ENCODE data around the gene ZNF77. TPM values are rescaled to one million over a fixed set of nuclear protein-coding genes. Genes with fewer than 3 reads are reported as not detected.

ZNF77 gene
- total RNA-seq, 1 donor from 2014 or later: 5.5 TPM

DNA sequence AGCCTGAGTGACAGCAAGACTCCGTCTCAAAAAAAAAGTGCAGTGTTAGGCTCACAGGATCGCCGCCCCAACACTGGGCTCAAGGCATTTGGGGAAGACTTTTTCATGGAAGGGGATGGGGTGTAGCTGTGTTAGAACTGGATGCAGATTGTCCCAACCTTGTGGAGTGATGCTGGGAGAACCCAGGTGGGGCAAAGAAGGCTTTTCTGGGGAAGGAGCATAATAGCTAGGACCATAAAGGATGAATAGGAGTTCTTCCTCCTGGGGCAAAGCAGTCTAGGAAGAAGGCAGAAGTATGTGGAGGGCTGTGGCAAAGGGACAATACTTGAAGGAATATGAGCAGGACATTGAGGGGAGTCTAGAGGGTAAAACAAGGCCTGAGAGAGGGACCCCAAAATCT is 43.8 kb upstream of the ZNF77 start:
- H3K4me1 Mint-ChIP-seq (ENCODE audit: unreplicated experiment): peaks cover 6% of the 10 kb centered on the region
- TF ChIP-seq, protein P1, sequence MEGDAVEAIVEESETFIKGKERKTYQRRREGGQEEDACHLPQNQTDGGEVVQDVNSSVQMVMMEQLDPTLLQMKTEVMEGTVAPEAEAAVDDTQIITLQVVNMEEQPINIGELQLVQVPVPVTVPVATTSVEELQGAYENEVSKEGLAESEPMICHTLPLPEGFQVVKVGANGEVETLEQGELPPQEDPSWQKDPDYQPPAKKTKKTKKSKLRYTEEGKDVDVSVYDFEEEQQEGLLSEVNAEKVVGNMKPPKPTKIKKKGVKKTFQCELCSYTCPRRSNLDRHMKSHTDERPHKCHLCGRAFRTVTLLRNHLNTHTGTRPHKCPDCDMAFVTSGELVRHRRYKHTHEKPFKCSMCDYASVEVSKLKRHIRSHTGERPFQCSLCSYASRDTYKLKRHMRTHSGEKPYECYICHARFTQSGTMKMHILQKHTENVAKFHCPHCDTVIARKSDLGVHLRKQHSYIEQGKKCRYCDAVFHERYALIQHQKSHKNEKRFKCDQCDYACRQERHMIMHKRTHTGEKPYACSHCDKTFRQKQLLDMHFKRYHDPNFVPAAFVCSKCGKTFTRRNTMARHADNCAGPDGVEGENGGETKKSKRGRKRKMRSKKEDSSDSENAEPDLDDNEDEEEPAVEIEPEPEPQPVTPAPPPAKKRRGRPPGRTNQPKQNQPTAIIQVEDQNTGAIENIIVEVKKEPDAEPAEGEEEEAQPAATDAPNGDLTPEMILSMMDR (IDR thresholded peaks at IDR 0.05; ENCODE audit: unreplicated experiment): no peak
- no peak overlapping the region for H3K27ac Mint-ChIP-seq (ENCODE audit: unreplicated experiment)
- H3K36me3 Mint-ChIP-seq (ENCODE audit: low read depth, unreplicated experiment): no peaks in the 10 kb centered on the region
- no peaks in the 10 kb centered on the region for H3K9me3 Mint-ChIP-seq (ENCODE audit: unreplicated experiment)
- peak overlapping the region; percentile 4 for H3K4me3 Mint-ChIP-seq (ENCODE audit: unreplicated experiment)
- DNase-seq (ENCODE audit: low spot score): no peak
- peaks cover 5% of the 10 kb centered on the region for H3K27me3 Mint-ChIP-seq (ENCODE audit: unreplicated experiment)

DNA sequence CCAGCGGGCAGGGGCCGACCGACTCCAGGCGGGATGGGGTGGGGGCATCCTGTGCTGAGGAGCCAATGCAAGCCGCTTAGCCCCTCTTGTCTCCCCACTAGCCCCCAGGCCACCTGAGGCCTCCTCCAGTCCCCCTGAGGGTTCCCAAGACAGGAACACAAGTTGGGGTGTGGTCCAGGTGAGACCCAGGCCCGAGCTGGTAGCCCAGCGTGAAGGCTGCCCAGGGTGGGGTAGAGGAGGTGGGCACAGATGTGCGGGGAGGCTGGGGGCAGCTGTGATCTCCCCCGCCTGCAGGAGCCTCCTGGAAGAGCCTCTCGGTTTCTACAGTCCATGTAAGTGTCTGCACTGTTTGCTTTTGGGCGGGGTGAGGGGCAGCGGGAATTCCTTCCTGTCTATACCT is 43.0 kb upstream of the ZNF77 start:
- DNase-seq (ENCODE audit: low spot score): no peak
- Mint-ChIP-seq H3K27ac (ENCODE audit: unreplicated experiment) (no peak overlapping the region), H3K36me3 (ENCODE audit: low read depth, unreplicated experiment) (no peaks in the 10 kb centered on the region), H3K9me3 (ENCODE audit: unreplicated experiment) (no peaks in the 10 kb centered on the region), H3K4me3 (ENCODE audit: unreplicated experiment) (no peak overlapping the region), H3K27me3 (ENCODE audit: unreplicated experiment) (peaks cover 11% of the 10 kb centered on the region), H3K4me1 (ENCODE audit: unreplicated experiment) (peaks cover 6% of the 10 kb centered on the region)
- TF ChIP-seq, protein P1 (IDR thresholded peaks at IDR 0.05; ENCODE audit: unreplicated experiment): no peak

DNA sequence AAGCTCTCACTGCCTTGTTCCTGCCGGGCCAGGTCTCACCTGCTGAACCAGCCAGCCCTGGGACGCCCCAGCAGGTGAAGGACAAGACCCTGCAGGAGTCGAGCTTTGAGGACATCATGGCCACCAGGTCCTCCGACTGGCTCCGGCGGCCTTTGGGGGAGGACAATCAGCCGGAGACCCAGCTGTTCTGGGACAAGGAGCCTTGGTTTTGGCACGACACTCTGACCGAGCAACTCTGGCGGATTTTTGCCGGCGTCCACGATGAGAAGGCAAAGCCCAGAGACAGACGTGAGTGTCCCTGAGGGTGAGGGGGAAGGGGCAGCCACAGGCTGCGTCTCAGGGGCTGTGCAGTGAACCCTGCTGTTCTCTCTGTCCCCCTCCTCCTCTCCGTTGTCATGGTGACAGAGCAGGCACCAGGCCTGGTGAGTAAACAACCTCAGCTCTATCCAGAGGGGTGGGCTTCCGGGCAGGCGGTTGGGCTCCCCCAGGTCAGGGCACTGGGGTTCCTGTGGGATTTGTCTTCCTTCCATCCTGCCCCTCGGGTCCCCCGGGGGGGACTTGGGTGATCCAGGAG is 42.3 kb upstream of the ZNF77 start:
- Mint-ChIP-seq H3K4me1 (ENCODE audit: unreplicated experiment) (peaks cover 6% of the 10 kb centered on the region), H3K27me3 (ENCODE audit: unreplicated experiment) (peaks cover 9% of the 10 kb centered on the region), H3K27ac (ENCODE audit: unreplicated experiment) (no peak overlapping the region), H3K9me3 (ENCODE audit: unreplicated experiment) (no peaks in the 10 kb centered on the region), H3K4me3 (ENCODE audit: unreplicated experiment) (no peak overlapping the region), H3K36me3 (ENCODE audit: low read depth, unreplicated experiment) (no peaks in the 10 kb centered on the region)
- DNase-seq (ENCODE audit: low spot score): peak; percentile 22
- TF ChIP-seq, protein P1 (IDR thresholded peaks at IDR 0.05; ENCODE audit: unreplicated experiment): no peak

DNA sequence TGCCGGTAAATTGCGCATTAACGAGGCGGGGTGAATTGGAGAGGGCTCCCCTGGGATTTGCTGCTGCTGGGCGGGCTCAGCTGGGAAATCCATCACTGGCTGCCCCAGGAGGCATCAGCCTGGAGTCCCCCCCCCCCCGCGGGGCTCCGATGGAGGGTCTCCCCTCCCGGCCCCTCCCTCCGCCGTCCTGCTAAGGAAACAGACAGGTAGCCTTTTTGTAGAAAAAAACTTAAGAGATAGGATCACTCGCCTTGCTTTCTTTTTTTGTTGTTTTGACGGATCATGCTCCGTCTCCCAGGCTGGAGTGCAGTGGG is 39.4 kb upstream of the ZNF77 start:
- H3K36me3 Mint-ChIP-seq (ENCODE audit: low read depth, unreplicated experiment): no peaks in the 10 kb centered on the region
- H3K9me3 Mint-ChIP-seq (ENCODE audit: unreplicated experiment): no peaks in the 10 kb centered on the region
- H3K4me3 Mint-ChIP-seq (ENCODE audit: unreplicated experiment): no peak overlapping the region
- TF ChIP-seq, protein P1 (IDR thresholded peaks at IDR 0.05; ENCODE audit: unreplicated experiment): no peak
- H3K27me3 Mint-ChIP-seq (ENCODE audit: unreplicated experiment): peaks cover 10% of the 10 kb centered on the region
- no peak for DNase-seq (ENCODE audit: low spot score)
- H3K4me1 Mint-ChIP-seq (ENCODE audit: unreplicated experiment): peaks cover 6% of the 10 kb centered on the region
- no peak overlapping the region for H3K27ac Mint-ChIP-seq (ENCODE audit: unreplicated experiment)

DNA sequence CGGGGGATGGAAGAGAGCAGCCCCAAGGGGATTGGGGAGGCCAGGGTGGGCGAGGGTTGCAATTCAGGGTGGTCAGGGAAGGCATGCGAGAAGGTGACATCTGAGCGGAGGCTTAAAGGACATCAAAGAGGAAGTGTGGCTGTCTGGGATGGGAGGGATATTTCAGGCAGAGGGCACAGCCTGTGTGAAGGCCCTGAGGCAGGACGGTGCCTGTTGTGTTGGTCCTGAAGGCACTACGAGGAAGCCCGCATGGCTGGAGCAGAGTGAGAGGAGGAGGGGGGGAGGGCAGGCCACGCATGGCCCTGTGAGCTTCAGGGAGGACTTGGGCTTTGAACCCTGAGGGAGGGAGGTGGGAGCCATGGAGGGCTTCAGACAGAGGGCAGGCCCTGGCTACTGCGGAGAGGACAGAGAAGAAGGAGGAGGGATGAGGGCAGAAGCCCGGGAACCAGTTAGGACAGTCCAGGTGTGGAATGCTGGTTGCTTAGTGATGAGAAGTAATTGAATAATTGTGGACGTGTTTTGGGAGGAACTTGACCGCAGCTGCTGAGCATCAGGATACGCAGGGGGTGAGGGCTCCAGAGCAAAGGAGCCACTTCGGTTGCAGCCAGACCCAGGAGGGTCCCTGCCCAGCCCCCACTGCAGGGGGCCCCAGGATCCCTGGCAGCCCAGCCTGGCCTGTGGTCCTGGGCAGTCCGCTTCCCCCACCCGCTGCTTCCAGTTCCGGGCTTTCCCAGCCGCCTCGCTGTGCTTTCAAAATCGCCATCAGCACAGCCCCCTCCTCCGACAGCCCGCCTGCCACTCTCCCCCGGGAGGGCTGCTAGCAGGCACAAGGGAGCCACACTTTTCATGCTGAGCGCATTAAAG is 38.8 kb upstream of the ZNF77 start:
- DNase-seq (ENCODE audit: low spot score): peak; percentile 54
- H3K4me1 Mint-ChIP-seq (ENCODE audit: unreplicated experiment): peaks cover 6% of the 10 kb centered on the region
- TF ChIP-seq, protein P1 (IDR thresholded peaks at IDR 0.05; ENCODE audit: unreplicated experiment): no peak
- no peak overlapping the region for H3K27ac Mint-ChIP-seq (ENCODE audit: unreplicated experiment)
- no peaks in the 10 kb centered on the region for H3K9me3 Mint-ChIP-seq (ENCODE audit: unreplicated experiment)
- no peak overlapping the region for H3K4me3 Mint-ChIP-seq (ENCODE audit: unreplicated experiment)
- H3K36me3 Mint-ChIP-seq (ENCODE audit: low read depth, unreplicated experiment): no peaks in the 10 kb centered on the region
- peaks cover 11% of the 10 kb centered on the region for H3K27me3 Mint-ChIP-seq (ENCODE audit: unreplicated experiment)
